Stimulated activated memory B cell treated with anti-CD40 and anti-IgM and Interleukin-4, amounts not matched to agents 10 μg/mL and 1 μg/mL and 100 μg/mL, for 72 hours (primary cell): ENCODE data around the gene SLC10A4.
A peak's percentile ranks its signal among the peaks of the same experiment; 100 is the strongest.
"Not testable (repeated sequence)": the region's sequence is repeated elsewhere in the genome, so short reads cannot be mapped to it uniquely, and the experiment has no call there.

Experiments used
- ATAC-seq: fragments of 150-1000 bp; cut with Tn5 transposase; 2 replicates; pipeline ENCODE4 v1.10.0; 2021
- H3K27ac Mint-ChIP-seq: one replicate; pipeline ENCODE4 v1.8.0; 2022; ENCODE audit warnings: mild to moderate bottlenecking, mixed read lengths
- H3K27me3 Mint-ChIP-seq: one replicate; pipeline ENCODE4 v1.8.0; 2022; ENCODE audit warnings: mixed read lengths
- H3K36me3 Mint-ChIP-seq: one replicate; pipeline ENCODE4 v1.8.0; 2022; ENCODE audit warnings: mixed read lengths
- H3K4me1 Mint-ChIP-seq: one replicate; pipeline ENCODE4 v1.8.0; 2022; ENCODE audit warnings: mixed read lengths
- H3K4me3 Mint-ChIP-seq: one replicate; pipeline ENCODE4 v1.8.0; 2022; ENCODE audit warnings: mild to moderate bottlenecking, moderate library complexity, mixed read lengths
- H3K9me3 Mint-ChIP-seq: one replicate; pipeline ENCODE4 v1.8.0; 2022; ENCODE audit warnings: mixed read lengths

Gene SLC10A4, protein sequence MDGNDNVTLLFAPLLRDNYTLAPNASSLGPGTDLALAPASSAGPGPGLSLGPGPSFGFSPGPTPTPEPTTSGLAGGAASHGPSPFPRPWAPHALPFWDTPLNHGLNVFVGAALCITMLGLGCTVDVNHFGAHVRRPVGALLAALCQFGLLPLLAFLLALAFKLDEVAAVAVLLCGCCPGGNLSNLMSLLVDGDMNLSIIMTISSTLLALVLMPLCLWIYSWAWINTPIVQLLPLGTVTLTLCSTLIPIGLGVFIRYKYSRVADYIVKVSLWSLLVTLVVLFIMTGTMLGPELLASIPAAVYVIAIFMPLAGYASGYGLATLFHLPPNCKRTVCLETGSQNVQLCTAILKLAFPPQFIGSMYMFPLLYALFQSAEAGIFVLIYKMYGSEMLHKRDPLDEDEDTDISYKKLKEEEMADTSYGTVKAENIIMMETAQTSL

DNA sequence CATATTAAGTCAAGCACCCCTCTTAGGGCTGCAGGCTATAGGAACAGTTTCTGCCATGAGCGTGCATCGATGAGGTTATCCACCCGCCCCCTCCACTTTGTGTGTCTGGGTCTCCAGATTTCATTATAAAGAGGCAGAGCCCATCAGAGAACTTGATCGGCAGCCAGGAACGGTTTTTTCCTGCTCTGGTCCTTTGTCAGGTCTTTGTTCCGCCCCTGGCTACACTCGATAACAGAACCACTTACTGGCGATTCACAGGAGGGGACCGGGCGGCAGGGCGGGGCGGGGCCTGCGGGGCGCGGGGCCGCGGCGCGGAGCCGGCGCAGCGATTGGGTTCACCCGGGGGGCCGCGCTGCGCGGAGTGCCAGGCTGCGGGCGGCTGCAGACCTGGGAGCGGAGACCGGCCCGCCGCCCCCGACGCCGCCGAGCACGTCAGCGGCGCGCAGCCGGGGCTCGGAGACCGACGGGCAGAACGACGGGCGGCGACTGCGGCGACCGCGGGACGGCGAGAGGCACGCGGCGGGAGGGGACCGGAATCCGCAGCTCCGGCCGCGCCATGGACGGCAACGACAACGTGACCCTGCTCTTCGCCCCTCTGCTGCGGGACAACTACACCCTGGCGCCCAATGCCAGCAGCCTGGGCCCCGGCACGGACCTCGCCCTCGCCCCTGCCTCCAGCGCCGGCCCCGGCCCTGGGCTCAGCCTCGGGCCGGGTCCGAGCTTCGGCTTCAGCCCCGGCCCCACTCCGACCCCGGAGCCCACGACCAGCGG, at the start of gene SLC10A4:
TSS of gene SLC10A4 (plus strand) at position 338 of the 771 bp plus-strand sequence. CDS start at position 557, 219 bp downstream.
- Mint-ChIP-seq H3K9me3 (no peaks in the 10 kb centered on the region), H3K27ac (no peak within 1 kb of the TSS), H3K36me3 (no peaks in the 10 kb centered on the region), H3K27me3 (peaks cover 58% of the 10 kb centered on the region), H3K4me3 (peak within 1 kb of the TSS; percentile 4), H3K4me1 (peaks cover 12% of the 10 kb centered on the region)
- ATAC-seq = peak; percentile 36

DNA sequence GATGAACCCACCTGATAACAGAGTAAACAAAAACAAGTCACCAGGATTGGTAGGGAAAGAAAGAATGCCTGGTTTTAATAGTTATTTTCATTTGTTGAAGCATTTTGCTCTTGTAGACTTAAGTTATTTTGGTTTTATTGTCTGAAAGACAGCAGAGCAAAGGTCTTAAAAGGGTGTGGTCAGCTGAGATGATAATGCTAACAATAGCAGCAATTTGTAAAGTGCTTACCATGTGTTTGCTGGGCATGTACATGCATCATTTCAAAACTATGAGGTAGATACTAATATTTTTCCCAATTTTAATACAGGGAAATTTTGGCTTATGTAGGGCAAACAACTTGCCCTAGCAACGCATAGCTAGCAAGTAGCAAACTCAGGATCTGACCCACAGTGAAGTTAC, 46.8 kb upstream of the SLC10A4 start:
- H3K36me3 Mint-ChIP-seq = no peaks in the 10 kb centered on the region
- H3K4me3 Mint-ChIP-seq = no peak overlapping the region
- no peak for ATAC-seq
- peaks cover 3% of the 10 kb centered on the region for H3K9me3 Mint-ChIP-seq
- H3K4me1 Mint-ChIP-seq = peaks cover 8% of the 10 kb centered on the region
- peaks cover 29% of the 10 kb centered on the region for H3K27me3 Mint-ChIP-seq
- no peak overlapping the region for H3K27ac Mint-ChIP-seq

DNA sequence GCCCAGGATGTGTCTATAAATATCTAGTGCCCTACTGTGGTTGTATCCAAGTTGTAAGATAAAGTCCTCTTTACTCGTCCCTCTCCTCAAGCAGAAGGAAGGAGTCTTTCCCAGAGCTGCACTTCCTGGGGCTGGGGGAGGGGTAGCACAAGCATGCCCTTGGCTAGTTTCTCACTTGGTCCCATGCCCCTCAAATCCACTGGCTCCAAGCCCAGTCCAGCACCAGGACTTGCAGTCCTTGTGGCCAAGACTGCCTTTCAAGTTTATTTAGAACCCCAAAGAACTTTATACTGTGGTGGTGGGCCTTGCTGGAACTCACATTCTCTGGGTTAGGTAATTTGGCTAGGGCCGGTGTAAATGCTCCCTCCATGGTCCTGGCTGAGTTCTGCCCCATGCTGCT, 43.2 kb upstream of the SLC10A4 start:
- Mint-ChIP-seq H3K36me3 (no peaks in the 10 kb centered on the region), H3K27me3 (peaks cover 29% of the 10 kb centered on the region), H3K4me1 (no peaks in the 10 kb centered on the region), H3K27ac (no peak overlapping the region), H3K9me3 (peaks cover 3% of the 10 kb centered on the region), H3K4me3 (no peak overlapping the region)
- ATAC-seq = no peak

DNA sequence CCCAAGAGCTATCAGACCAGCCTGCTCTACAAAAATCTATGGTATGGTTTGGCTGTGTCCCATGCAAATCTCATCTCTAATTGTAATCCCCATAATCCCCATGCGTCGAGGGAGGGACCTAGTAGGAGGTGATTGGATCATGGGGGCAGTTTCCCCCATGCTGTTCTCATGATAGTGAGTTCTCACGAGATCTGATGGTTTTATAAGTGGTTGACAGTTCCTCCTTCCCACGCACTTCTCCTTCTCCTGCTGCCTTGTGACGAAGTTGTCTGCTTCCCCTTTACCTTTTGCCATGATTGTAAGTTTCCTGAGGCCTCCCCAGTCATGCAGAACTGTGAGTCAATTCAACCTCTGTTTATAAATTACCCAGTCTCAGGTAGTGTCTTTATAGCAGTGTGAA, 42.2 kb upstream of the SLC10A4 start:
- H3K4me3 Mint-ChIP-seq, H3K4me1 Mint-ChIP-seq, H3K27ac Mint-ChIP-seq, ATAC-seq, H3K9me3 Mint-ChIP-seq, H3K36me3 Mint-ChIP-seq: not testable (repeated sequence)
- H3K27me3 Mint-ChIP-seq = peaks cover 29% of the 10 kb centered on the region

DNA sequence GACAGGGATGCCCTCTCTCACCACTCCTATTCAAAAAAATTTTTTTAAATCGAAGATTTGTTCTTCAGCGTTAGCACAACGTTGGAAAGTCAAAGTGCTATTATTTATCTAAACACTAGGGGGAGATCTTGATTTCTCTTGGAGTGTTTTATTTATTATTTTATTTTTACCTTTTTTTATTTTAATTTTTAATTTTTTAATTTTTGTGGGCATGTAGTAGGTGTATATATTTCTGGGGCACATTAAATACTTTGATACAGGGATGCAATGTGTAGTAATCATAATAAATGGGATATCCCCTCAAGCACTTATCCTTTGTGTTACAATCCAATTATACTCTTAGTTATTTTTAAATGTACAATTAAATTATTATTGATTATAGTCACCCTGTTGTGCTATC, 37.4 kb upstream of the SLC10A4 start:
- H3K27ac Mint-ChIP-seq = no peak overlapping the region
- no peak for ATAC-seq
- no peaks in the 10 kb centered on the region for H3K4me1 Mint-ChIP-seq
- no peak overlapping the region for H3K4me3 Mint-ChIP-seq
- H3K9me3 Mint-ChIP-seq = peaks cover 3% of the 10 kb centered on the region
- no peaks in the 10 kb centered on the region for H3K36me3 Mint-ChIP-seq
- peaks cover 6% of the 10 kb centered on the region for H3K27me3 Mint-ChIP-seq

DNA sequence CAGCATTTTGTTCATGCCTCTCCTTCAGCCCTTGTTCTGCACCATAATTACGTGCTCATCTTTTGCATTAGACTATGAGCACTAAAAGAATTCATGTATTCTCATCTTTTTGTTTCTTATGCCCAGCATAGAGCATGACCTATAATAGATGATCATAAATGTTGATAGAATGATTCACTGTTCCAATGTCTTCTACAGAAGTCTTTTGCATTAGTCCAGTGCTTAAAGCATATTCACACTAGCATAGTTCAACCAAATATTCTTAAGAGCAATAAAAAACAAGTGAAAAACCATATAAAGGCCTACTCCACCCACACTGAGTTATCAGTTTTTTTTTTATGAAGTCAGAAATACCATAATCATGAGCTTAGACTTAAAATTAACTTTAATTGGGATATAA, 36.5 kb upstream of the SLC10A4 start:
- H3K27me3 Mint-ChIP-seq = peaks cover 6% of the 10 kb centered on the region
- no peak overlapping the region for H3K4me3 Mint-ChIP-seq
- no peaks in the 10 kb centered on the region for H3K4me1 Mint-ChIP-seq
- H3K36me3 Mint-ChIP-seq = no peaks in the 10 kb centered on the region
- no peak for ATAC-seq
- H3K27ac Mint-ChIP-seq = no peak overlapping the region
- no peaks in the 10 kb centered on the region for H3K9me3 Mint-ChIP-seq

DNA sequence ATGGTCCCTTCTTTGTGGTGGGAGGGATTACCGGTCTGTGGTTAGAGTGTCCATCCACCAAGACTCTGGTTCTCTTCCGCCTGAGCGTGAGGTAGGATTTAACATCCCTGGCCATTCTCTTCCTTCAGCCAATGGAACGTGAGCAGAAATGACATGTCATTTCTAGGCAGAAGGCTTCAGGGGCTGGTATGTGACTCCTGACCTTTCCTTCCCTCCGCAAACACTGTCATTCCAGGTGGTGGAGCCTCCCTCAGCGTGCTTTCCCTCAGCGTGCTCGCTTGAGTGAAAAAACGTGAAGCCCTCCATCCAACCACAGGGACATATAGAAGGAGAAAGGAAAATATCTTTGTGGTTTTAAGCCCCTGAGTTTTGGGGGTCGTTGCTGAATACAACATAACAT, 34.0 kb upstream of the SLC10A4 start:
- peaks cover 6% of the 10 kb centered on the region for H3K27me3 Mint-ChIP-seq
- no peaks in the 10 kb centered on the region for H3K9me3 Mint-ChIP-seq
- no peaks in the 10 kb centered on the region for H3K36me3 Mint-ChIP-seq
- H3K27ac Mint-ChIP-seq = no peak overlapping the region
- no peak for ATAC-seq
- H3K4me3 Mint-ChIP-seq = no peak overlapping the region
- no peaks in the 10 kb centered on the region for H3K4me1 Mint-ChIP-seq

DNA sequence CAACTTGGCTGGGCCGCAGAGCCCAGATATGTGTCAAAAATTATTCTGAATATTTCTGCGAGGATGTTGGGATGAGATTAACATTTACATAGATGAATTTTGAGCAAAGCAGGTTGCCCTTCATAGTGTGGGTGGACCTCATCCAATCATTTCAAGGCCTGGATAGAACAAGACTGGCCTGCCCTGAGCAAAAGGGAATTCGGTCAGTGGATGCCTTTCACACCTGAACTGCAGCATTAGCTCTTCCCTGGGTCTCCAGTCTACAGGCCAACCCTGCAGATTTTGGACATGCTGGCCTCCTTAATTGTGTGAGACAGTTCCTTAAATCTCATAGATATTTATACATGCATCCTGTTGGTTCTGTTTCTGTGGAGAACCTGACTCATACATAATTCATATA, 32.4 kb upstream of the SLC10A4 start:
- Mint-ChIP-seq H3K9me3 (peaks cover 3% of the 10 kb centered on the region), H3K4me1 (no peaks in the 10 kb centered on the region), H3K27me3 (peaks cover 12% of the 10 kb centered on the region), H3K27ac (no peak overlapping the region), H3K36me3 (peaks cover 4% of the 10 kb centered on the region), H3K4me3 (no peak overlapping the region)
- ATAC-seq = no peak

DNA sequence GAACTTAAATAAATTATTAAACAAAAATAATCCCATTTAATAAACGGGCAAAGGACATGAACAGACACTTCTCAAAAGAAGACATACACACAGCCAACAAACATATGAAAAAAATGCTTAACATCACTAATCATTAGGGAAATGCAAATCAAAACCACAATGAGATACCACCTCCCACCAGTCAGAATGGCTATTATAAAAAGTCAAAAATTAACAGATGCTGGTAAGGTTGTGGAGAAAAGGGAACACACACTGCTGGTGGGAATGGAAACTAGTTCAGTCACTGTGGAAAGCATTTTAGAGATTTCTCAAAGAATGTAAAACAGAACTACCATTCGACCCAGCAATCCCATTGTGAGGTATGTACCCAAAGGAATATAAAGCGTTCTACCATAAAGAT, 31.5 kb upstream of the SLC10A4 start:
- H3K9me3 Mint-ChIP-seq, H3K4me3 Mint-ChIP-seq, H3K27ac Mint-ChIP-seq: not testable (repeated sequence)

DNA sequence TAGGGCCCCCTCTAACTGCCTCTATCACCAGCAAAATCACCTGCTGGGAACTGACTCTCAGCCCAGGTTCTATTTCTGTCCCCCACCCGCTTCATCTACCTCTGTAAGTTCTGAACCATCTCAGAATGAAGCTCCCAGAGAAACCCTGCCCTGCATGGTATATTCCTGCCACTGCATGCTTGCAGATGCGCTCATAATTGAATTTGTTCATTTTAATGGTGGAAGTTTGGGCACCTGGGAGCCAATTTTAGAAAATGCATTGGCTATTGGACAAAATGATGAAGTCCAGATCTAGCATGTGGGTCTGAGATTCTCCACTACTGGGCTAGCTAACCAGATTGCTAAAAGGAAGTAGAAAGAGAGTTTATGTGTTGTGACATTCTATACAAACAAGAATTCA, 28.6 kb upstream of the SLC10A4 start:
- Mint-ChIP-seq H3K4me3 (no peak overlapping the region), H3K36me3 (peaks cover 7% of the 10 kb centered on the region), H3K9me3 (peaks cover 9% of the 10 kb centered on the region), H3K27ac (no peak overlapping the region), H3K27me3 (peaks cover 9% of the 10 kb centered on the region), H3K4me1 (no peaks in the 10 kb centered on the region)
- no peak for ATAC-seq

More for the DNA sequence above, 31.5 kb upstream of the SLC10A4 start:
- not testable (repeated sequence) for H3K36me3 Mint-ChIP-seq, H3K4me1 Mint-ChIP-seq, ATAC-seq
- H3K27me3 Mint-ChIP-seq = peaks cover 15% of the 10 kb centered on the region

DNA sequence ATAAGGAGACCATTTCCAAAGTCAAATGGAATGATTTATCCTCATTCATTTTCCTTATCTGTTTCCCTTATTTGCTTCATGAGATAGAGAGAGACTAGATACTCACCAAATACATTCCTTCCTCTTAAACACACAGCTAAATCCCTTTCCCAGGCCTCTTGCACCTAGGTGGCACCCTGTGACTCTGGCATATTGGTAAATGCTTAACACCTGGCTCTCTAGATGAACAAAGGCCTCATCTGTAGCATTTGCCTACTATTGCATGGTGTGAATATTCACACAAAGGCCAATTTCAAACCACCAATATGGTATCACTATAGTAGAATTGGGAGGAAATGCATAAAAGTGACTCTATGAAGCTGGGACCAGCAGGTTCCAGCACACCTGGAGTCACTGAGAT, 22.1 kb upstream of the SLC10A4 start:
- Mint-ChIP-seq H3K4me1 (no peaks in the 10 kb centered on the region), H3K4me3 (no peak overlapping the region), H3K27ac (no peak overlapping the region), H3K9me3 (peaks cover 8% of the 10 kb centered on the region), H3K36me3 (no peaks in the 10 kb centered on the region), H3K27me3 (peaks cover under 1% of the 10 kb centered on the region)
- no peak for ATAC-seq

DNA sequence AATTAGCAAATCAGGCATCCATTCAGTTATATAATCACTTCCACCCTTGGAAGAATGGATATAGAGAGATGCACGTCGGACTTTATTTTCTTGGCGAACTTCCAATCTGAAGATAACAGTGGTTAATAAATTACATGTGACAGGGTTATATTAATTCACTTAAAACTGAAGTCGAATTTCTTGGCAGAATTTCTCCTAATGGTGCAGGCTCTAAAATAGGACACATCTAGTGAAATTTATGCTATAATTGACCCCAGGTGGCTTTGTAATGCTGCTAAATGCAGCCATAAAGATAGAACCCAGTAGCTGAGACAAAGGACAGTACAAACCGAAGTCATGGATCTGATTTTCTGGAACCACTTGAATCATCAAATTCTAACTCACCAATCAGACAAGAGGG, 20.8 kb upstream of the SLC10A4 start:
- Mint-ChIP-seq H3K36me3 (no peaks in the 10 kb centered on the region), H3K4me1 (peaks cover 2% of the 10 kb centered on the region), H3K27ac (no peak overlapping the region), H3K4me3 (no peak overlapping the region), H3K27me3 (no peaks in the 10 kb centered on the region), H3K9me3 (peaks cover 2% of the 10 kb centered on the region)
- no peak for ATAC-seq

DNA sequence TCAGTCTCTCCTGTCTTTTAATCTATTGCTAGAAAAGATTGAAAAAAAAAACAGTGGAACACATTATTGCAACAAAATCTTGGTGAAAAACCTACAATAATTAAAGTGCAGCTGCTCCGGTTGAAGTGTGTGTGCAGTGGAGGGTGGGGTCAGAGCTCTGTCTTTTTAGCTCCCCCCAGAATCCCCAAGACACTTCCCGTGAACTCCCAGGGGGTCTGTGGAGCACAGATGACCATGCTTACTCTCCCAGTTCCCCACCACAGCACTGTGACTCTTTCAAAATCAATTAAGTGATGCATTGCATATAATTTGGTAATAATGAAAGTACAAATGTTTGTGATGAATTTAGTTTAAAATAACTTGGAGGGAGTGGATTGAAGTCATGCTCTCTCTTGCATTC, 15.7 kb upstream of the SLC10A4 start:
- Mint-ChIP-seq H3K4me1 (peaks cover 6% of the 10 kb centered on the region), H3K27ac (no peak overlapping the region), H3K27me3 (no peaks in the 10 kb centered on the region), H3K9me3 (peaks cover 2% of the 10 kb centered on the region), H3K4me3 (no peak overlapping the region), H3K36me3 (no peaks in the 10 kb centered on the region)
- ATAC-seq = peak; percentile 54

DNA sequence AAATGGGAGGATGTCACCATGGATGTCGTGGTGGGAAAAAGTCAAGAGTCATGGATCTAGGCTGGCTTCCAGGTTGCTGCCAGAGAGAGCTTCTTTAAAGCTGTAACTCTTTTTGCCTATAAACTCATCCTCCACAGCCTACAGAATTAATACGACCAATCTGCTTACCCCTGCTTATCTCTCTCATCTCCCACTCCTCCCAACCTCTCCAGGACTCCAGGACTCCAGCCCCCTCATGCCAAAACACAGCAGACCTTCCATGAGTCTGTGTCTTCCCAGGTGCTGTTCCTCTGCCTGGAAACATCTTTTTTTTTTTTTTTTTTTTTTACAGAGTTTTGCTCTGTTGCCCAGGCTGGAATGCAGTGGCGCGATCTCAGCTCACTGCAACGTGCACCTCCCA, 15.3 kb upstream of the SLC10A4 start:
- H3K4me1 Mint-ChIP-seq = peaks cover 6% of the 10 kb centered on the region
- H3K27ac Mint-ChIP-seq = no peak overlapping the region
- H3K36me3 Mint-ChIP-seq = no peaks in the 10 kb centered on the region
- ATAC-seq = no peak
- peaks cover 2% of the 10 kb centered on the region for H3K9me3 Mint-ChIP-seq
- H3K27me3 Mint-ChIP-seq = no peaks in the 10 kb centered on the region
- H3K4me3 Mint-ChIP-seq = no peak overlapping the region

DNA sequence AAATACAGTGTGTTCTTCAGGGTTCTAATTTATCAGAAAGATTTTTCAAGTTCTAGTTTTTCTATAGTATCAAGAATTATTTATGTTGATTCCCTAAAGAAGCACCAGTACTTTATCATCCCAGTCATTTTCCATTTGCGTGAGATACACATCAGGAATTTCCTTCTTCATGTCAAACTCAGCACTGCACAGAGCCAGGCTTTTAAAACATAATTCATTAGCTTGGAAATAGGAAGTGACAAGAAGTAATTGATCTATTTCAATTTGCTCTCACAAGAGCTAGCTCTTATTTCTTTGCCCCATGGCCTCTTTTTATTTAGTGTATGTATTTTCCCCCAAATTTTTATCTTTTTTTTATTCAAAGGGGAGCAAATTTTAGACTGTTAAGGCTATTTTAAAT, 13.0 kb upstream of the SLC10A4 start:
- Mint-ChIP-seq H3K27me3 (peaks cover under 1% of the 10 kb centered on the region), H3K4me3 (no peak overlapping the region), H3K27ac (no peak overlapping the region), H3K9me3 (no peaks in the 10 kb centered on the region), H3K4me1 (peaks cover 6% of the 10 kb centered on the region), H3K36me3 (no peaks in the 10 kb centered on the region)
- no peak for ATAC-seq

DNA sequence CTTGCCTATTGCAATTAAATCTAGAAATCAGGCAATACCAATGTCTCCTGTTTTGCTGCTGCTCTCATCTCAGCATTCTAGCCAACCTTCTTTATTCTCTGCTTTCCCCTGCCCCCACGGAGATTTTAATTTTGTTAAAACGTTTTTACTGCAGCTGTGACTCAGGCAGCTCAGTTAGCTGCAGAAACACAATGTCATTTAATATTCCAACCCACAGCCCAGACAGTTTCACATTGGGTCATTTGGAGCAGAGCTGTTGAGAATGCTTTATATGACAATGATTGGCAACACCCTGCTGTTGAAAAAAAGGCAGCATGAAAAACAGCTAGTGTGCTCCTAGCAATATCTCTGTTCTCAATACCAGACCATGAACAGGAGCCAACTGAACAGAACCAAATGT, 12.6 kb upstream of the SLC10A4 start:
- ATAC-seq = no peak

More for the DNA sequence above, 12.6 kb upstream of the SLC10A4 start:
- Mint-ChIP-seq H3K36me3 (no peaks in the 10 kb centered on the region), H3K9me3 (no peaks in the 10 kb centered on the region), H3K27ac (no peak overlapping the region), H3K4me1 (peaks cover 6% of the 10 kb centered on the region), H3K4me3 (no peak overlapping the region), H3K27me3 (peaks cover 4% of the 10 kb centered on the region)
